Putamen (tissue), 1 donor: ENCODE measurements around the gene CD82.
"Not testable (repeated sequence)": the region's sequence is repeated elsewhere in the genome, so short reads cannot be mapped to it uniquely, and the experiment has no call there.

ENCODE experiments used
- DNase-seq: peaks from one replicate; pipeline ENCODE4 v3.0.0-alpha.2; 2016; ENCODE audit warnings: low spot score

The CD82 gene

DNA sequence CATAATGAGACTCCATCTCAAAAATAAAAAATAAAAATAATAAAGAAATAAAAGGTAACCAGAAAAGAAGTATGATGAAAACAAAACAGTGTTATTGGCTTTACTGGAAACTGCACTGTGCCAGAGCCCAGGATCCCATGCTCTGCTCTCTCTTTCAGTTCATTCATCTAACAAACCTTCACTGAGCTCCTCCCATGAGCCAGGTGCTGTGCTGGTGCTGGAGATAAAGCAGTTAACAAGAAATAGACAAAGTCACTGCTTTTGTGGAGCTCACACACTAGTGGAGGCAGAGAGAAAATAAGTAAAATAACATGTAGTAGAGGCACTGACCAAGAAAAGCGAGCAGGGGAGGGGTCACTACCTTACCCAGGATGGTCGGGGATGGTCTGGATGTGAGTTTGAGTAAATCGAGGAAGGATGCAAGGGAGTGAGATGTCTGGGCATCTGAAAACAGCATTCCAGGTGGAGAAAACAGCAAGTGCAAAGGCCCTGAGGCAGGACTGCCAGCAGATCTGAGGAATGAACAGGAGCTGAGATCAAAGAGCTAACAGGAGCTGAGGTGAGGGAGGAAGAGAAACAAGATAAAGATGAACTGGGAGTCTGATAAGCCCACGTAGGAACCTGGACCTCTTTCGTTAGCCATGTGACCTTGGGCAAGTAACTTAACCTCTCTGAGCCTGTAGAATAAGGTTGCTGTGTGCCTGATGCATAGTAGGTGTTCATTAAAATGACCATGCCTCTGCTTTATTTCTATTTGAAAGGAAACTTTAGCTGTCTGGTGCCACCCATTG is 31.3 kb upstream of the CD82 start:
- DNase-seq = no peak

DNA sequence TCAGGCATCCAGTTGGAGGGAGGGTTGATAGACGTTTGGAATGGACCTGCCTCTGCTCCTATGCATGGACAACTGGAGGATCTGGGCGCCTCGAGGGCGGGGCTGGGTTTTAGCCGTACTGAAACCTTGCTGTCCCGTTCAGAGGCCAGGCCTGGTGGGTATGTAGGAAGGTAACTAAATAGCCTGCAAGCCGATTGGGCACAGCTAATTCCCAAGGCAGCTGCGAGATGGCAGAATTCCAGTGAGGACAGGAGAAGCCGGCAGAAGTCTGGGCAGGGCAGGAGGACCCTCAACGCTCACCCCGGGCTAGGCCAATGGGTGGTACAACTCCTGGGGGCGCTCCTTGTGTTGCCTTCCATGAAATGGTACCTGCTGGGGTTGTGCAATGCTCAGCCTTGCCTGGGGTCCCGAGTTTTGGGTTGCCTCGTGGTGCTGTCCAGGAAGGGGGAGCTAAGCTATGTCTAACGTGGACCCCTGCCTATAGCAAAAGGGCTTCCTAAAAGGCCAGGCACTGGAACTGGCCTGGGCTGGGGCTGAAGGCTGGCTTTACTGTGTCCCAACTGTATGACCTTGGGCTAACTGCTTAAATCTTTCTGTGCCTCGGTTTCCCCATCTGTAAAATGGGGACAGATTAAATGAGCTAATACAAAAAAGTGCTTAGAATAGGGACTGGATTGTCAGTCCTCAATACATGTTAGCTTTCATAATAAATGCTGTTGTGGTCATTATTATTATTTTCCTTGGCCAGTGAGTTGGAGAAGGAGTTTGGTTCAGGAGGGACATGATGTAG is 30.1 kb upstream of the CD82 start:
- DNase-seq = no peak

DNA sequence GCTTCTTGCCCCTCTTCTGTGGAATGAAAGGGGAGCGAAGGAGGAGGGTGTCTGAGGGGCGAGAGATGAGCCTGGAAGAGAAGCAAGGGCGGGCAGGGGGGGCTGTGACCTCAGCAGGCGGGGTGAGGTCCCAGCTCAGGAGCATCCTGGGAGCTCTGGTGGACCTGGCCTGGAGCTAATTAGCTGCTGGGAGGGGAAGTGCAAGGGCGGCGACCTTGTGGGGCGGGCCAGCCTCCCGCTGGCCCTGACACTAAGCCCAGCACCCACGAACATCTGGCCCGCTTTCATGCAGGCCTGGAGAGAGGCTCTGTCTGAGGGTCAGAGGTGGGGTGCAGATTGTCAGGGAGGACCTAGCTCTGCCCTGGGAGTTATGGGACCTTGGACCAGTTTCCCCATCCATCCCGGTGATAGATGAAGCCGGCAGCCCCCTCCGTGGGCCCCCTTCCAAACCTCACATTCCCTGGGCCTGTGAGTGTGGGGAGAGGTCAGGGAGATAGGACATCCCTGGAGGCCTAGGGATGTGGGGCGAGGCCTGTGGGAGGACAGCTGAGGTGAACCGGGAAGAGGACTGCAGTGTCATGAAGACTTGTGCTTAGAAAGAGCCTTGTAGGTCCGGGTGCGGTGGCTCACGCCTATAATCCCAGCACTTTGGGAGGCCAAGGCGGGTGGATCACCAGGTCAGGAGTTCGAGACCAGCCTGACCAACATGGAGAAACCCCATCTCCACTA is 28.5 kb upstream of the CD82 start:
- DNase-seq = no peak

DNA sequence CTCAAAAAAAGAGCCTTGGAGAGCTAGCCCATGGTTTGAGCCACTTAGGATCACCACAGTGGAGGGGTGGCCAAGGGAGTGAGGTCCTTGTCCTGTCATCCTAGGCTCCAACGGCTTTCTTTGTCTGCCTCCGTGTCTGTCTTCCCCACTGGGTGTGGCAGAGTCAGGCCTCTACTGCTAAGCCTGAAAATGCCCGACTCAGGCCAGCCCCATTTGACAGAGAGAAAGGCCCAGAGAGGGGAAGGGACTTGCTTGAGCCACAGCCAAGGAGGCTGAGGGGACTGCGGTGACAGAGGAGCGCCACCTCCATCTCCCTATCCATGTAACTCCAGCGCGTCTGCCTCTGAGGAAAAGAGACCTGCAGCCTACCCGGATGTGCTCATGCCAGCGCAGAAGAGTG is 27.8 kb upstream of the CD82 start:
- no peak for DNase-seq

DNA sequence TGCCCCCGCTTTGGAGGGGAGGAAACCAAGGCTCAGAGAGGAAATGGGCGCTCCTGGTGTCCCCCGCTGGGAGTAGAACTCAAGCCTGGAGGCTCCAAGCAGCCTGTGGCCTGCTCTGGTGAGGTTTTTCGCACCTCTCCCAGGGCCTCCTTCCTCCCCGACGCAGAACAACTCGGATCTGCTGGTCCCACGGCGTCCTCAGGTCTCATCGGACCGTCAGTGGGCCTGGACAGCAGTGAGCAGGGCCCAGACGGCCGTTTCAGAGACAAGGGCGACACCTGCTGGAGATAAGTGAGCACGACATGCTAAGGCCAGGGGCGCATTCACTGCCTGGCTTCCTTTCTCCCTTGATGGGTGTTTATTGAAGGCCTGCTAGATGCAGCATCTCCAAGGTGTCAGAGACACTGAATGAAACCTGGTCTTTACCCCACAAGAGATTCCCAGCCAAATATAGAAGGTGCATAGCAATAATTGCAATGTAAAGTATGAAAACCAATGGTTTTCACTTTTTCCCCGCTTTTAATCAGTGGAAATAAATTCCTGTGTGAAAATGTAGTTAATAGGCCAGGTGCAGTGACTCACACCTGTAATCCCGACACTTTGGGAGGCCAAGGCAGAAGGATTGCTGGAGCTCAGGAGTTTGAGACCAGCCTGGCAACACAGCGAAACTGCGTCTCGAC is 26.9 kb upstream of the CD82 start:
- peak; percentile 51 for DNase-seq

DNA sequence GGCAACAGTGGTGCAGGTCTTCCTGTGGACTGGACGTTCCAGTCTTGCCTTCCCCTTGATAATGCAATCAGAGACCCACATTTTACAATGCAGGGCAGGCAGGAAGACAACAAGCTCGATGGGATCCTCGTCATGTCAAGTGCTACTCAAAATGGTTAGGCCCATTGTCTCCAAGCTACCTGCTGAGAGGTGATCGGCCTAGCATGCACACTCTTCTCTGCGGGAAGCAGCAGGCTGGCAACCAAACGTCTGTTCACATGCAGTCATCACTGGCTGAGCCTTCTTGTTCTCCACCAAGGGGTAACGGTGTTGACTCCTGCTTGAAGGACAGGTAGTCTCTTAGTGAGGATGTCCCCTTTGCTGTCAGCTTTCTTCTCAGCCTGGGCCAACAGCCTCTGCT is 25.5 kb upstream of the CD82 start:
- no peak for DNase-seq

DNA sequence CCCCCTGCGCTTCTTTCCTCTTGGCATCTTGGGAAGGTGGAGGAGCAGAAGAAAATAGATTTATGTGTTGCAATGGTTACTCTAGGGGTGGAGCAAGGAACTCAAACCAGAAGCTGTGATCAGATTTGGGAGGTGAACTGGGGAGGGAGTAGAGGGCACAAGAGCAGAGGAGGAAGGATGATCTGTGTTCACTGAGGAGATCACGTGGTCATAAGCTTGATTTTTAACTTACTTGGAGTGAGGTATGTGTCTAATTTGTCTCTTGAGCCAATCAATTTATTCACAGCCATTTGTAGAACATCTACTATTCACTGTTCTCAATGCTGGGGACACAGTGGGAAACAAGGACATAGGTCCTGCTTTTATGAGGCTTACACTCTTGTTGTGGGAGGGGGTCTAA is 24.8 kb upstream of the CD82 start:
- no peak for DNase-seq

DNA sequence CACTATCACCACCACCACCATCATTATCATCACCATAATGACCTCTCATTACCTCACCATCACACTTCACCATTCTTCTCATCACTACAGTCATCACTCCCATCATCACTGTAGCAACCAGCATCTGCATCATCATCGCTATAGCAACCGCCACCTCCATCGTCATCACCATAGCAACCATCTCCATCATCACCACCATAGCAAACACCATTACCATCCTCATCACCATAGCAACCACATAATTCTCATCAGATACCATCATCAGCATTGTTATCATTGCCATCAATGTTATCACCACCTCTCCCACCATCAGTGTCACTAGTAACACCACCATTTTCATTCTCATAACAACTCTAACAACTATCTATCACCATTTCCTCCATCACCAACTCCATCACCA is 23.1 kb upstream of the CD82 start:
- no peak for DNase-seq

DNA sequence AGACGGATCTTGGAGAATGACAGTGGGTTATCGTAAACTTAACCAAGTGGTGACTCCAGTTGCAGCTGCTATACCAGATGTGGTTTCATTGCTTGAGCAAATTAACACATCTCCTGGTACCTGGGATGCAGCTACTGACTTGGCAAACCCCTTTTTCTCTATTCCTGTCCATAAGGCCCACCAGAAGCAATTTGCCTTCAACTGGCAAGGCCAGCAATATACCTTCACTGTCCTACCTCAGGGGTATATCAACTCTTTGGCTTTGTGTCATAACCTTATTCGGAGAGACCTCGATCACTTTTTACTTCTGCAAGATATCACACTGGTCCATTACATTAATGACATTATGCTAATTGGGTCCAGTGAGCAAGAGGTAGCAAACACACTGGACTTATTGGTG is 18.5 kb upstream of the CD82 start:
- not testable (repeated sequence) for DNase-seq

DNA sequence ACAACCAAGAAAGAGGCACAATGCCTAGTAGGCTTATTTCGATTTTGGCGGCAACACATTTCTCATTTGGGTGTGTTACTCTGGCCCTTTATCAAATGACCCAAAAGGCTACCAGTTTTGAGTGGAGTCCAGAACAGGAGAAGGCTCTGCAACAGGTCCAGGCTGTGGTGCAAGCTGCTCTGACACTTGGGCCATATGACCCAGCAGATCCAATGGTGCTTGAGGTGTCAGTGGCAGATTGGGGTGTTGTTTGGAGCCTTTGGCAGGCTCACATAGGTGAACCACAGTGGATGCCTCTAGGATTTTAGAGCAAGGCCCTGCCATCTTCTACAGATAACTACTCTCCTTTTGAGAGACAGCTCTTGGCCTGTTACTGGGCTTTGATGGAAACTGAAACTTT is 17.9 kb upstream of the CD82 start:
- DNase-seq = not testable (repeated sequence)

DNA sequence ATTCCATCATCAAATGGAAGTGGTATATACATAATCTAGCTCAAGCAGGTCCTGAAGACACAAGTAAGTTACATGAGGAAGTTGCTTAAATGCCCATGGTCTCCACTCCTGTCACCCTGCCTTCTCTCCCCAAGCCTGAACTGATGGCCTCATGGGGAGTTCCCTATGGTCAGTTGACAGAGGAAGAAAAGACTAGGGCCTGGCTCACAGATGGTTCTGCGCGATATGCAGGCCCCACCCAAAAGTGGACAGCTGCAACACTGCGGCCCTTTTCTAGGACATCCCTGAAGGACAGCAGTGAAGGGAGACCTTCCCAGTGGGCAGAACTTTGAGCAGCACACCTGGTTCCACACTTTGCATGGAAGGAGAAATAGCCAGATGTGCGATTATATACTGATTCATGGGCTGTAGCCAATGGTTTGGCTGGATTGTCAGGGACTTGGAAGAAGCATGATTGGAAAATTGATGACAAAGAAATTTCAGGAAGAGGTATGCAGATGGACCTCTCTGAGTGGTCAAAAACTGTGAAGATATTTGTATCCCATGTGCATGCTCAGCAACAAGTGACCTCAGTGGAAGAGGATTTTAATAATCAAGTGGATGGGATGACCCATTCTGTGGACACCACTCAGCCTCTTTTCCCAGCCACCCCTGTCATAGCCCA is 17.3 kb upstream of the CD82 start:
- DNase-seq = no peak

DNA sequence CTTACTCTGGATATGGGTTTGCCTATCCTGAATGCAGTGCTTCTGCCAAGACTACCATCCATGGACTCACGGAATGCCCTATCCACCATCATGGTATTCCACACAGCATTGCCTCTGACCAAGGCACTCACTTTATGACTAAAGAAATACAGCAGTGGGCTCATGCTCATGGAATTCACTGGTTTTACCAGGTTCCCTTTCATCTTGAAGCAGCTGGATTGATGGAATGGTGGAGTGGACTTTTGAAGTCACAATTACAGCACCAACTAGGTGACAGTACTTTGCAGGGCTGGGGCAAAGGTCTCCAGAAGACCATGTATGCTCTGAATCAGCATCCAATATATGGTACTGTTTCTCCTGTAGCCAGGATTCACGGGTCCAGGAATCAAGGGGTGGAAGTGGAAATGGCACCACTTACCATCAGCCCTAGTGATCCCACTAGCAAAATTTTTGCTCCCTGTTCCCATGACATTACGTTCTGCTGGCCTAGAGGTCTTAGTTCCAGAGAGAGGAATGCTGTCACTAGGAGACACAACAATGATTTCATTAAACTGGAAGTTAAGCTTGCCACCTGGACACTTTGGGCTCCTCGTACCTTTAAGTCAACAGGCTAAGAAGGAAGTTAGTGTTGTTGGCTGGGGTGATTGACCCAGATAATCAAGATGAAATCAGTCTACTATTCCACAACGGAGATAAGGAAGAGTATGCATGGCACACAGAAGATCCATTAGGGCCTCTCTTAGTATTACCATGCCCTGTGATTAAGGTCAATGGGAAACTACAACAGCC is 16.3 kb upstream of the CD82 start:
- not testable (repeated sequence) for DNase-seq

DNA sequence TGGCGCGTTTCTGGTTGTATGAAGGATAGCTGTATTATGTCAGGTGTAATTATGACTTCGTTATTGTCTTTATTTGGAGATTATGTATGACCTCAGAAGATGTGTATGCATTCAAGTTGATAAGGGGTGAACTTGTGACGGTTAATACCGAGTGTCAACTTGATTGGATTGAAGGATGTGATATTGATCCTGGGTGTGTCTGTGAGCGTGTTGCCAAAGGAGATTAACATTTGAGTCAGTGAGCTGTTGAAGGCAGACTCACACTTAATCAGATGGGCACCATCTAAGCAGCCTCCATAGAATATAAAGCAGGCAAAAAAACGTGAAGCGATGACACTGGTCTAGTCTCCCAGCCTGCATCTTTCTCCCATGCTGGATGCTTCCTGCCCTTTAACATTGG is 15.3 kb upstream of the CD82 start:
- no peak for DNase-seq

DNA sequence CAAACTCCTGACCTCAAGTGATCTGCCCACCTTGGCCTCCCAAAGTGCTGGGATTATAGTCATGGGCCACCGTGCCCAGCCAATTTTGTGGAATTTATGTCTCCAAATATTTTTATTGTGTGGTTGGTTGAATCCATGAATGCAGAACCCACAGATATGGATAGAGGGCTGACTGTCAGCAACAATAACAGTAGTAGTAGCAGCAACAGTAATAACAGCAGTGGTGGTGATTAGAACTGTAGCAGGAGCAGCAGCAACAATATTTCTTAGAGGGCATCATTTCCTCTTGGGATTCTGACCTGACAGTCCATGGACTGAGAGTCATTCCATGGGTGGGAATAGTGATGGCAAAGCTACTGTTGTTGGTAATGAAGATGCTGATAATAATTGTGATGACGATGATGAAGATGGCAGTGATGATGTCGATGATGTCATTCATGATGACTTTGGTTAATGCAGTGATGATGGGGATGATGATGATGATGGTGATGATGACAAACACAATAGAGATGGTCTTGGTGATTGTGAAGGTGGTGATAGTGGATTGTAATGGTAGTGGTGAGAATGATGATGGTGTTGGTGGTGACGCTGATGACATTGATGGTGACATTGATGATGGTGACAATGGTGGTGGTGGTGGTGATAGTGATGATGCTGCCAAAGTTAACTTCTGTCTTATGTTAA is 13.9 kb upstream of the CD82 start:
- no peak for DNase-seq

DNA sequence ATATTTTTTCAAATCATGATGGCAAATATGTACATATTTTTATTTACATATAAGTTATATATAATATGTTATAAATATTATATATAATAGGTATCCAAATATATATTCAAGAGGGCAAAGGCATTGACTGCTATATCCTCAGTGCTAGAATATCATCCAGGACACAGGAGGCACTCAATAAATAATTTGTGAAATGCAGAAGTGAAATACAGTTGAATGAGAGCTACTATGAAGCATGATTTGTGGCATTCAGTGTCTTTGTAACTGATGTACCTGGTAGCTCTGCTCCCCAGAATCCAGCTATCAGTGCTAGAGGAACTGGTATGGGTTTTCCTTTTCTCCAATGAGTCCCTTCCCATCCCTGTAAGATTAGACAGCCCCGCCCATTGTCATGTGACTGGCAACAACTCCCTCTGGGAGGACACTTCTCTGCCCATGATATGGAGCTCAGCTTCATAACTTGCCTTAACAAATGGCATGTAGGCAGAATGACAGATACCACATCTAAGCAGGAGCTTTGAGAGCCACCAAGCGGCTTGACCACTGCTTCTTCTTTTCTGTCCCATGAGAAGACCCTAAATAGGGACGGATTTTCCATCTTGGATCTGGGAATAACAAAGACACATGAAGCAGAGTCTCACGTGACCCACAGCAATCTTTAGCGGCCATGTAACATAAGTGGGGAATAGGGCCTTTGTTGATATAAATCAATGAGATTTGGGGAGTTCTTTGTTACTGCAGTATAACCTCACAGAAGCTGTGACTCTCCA is 10.2 kb upstream of the CD82 start:
- no peak for DNase-seq

DNA sequence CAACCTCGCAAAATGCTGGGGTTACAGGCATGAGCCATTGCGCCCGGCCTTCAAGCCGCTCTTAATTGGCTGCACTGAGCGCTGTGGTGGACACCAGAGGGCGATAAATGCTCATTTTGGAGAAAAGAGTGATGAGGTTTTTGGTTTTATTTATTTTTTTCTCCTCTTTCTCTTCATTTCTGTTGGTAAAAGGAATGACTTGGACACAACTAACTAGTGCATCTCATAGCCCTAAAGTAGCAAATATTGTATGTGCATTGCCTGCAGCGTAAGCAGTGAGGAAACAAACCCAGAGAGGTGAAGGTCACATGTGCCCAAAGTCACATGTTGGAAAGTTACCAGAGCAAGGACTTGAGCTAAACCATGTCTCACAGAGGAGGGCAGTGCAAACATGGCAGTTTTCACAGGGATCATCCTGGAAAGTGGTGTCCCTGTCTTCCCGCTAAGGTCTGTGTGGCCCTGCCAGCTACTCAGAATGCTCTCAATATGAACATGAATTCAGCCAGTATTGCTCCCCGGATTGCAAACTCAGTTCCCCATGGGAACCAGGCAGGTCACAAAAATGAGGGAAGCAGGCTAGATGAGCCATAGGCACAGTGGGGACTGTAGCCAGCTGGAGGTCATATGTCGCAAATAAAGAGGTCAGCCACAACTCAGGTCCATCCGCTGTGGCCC is 8.6 kb upstream of the CD82 start:
- peak; percentile 62 for DNase-seq

DNA sequence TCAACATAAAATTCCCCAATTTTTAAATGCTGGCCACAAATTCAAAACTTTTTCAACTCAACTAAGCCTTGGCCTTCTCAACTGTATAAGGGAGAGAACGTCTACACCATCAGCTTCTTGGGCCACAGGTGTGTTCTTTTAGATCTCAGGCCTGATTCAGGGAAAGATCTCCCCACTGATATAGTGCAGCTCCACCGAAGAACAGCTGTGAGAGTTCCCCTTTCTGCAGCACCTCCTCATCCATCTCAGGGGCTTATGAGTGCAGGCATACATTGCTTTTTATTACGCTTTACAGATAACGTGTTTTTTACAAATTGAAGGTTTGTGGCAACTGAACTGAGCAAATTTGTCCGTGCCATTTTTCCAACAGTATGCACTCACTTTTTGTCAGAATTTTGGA is 8.0 kb upstream of the CD82 start:
- no peak for DNase-seq

DNA sequence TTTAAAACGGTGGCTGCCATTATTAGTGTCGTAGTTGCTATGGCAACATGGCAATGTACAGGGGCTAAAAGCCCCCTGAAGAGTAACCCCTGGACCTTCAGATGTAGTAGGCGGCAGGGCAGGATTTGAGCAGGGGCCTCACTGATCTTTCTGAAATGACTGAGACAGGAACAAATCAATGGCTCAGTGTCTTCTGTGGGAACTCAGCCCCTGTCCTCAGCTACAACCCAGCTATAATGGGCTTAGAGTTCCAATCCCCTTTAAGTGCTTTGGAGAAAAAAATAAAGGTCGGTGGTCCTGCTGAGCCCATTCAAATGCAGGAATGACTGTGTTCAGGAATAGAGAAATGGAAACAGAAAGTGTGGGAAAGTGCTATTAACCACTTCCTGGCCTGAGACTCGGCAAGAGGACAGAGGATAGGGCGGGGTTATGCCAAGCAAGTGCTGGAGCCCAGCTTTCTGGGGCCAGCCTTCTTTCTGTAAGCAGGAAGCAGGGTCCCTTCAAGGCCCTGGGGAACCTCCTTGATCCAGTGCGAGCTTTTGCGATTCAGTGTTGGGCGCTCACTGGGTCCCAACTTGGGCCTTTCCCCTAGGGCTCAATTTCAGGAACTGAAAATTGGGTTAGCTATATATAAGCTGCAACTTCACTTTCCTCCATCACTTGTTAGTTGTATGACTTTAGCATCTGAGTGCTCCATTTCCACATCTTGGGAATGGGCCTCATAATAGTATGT is 6.1 kb upstream of the CD82 start:
- DNase-seq = no peak
